ENCODE data around the gene RHOBTB3. TPM values are rescaled to one million over a fixed set of nuclear protein-coding genes. Genes with fewer than 3 reads are reported as not detected.
"Not testable (repeated sequence)": the region's sequence is repeated elsewhere in the genome, so short reads cannot be mapped to it uniquely, and the experiment has no call there.

Gene RHOBTB3
- 38.6 TPM for total RNA-seq

- peak; percentile 84 for DNase-seq (ENCODE audit: low spot score)
Observed at GRCh38 chr5:95730730-95731570, at the start of gene RHOBTB3. Gene RHOBTB3 (plus strand): TSS chr5:95731336. CDS start chr5:95731683, 347 bp downstream.

DNA sequence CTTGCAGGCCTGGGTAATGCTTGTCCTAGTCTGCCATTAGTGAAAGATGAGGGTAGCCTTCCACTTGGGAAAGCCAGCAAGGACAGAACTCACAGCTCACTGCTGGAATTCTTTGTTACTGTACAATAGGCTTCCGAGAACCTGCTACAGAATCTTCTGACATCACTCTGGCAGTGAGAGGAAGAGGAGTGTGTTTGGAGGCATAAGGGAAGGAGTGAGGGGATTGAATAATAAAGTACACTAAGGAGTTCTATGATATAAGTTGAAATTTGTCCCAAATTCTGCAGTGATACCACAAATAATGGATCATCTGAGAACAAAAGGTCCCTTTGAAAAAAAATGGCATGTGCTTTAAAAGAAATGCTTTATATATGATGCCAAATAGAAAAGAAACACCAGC, 48.2 kb upstream of the RHOBTB3 start, which contains the start of gene SPATA9:
TSS of gene SPATA9 (minus strand) at position 101 of the 400 bp plus-strand sequence. CDS start 137 bp downstream, outside the sequence.
- no peak for DNase-seq (ENCODE audit: low spot score)

DNA sequence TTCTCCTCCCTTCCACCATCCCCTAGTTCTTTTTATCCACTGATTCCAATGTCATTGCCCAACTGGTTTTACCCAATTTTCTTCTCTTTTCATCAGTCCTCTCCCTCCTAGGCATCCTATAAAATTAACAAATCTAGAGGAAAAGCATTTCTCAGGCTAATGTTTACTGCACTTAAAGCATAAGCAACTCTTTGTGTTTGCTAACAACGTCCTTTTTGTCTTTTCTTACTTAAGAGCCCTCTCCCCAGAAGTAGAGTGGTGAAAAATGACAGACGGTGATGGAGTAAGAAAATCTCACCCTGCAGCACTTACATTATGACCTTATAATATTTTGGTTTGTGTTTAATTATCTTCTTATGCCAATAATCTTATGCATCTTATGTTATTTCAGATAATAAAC, 46.8 kb upstream of the RHOBTB3 start:
- no peak for DNase-seq (ENCODE audit: low spot score)

DNA sequence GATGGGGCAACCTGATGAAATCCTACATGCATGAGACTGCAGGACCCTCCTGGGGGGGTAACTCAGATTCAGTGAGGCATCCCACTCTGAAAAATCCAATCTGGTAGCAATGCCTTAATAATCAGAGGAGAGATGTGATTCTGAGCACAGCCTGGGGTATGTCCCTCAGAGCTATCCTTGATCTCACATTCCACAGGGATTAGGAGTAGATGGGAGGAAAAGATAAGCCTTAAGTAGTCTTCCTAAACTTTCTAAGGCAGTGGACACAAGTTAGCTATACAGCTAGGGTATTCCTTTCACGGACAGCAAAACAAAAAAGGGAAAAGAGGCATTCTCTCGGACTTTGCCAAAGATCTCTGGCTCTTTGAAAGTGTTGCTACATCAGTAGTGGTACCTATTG, 44.5 kb upstream of the RHOBTB3 start:
- DNase-seq (ENCODE audit: low spot score), result no peak

DNA sequence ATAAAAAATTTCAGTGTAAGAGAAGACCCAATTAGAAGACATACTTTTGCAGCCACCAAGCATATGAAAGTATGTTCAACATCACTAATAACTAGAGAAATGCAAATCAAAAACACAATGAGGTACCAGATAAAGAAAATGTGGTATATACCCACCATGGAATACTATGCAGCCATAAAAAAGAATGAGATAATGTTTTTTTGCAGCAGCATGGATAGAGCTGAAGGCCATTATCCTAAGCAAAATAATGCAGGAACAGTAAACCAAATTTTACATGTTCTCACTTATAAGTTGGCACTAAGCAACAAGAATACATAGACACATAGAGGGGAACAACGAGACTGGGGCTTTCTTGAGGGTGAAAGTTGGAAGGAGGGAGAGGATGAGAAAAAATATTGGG, 41.5 kb upstream of the RHOBTB3 start:
- DNase-seq (ENCODE audit: low spot score), result no peak

- no peak for DNase-seq (ENCODE audit: low spot score)
Observed at GRCh38 chr5:95690333-95690732, 40.8 kb upstream of the RHOBTB3 start.

GRCh38 chr5:95697781-95698681, 33.1 kb upstream of the RHOBTB3 start:
- DNase-seq (ENCODE audit: low spot score), result no peak

GRCh38 chr5:95699337-95699736, 31.8 kb upstream of the RHOBTB3 start:
- no peak for DNase-seq (ENCODE audit: low spot score)

DNA sequence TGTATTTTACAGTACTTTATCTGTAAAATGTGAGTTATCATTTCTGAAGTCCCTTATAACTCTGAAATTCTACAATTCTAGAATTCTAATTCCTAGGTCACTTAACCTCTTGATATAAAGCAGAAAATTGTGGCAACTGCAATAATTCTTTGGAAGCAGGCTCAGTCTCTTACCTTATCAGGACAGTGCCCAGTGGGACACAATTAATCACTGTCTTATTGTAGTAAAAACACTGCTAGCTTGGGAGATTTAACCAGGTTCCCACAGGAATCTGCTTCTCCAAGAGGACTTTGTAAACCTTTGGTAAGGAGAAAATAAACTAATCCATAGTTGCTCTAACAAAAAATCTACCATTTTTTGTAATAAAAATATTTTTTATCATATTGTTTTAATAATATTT, 30.1 kb upstream of the RHOBTB3 start:
- no peak for DNase-seq (ENCODE audit: low spot score)

GRCh38 chr5:95704150-95704549, 27.0 kb upstream of the RHOBTB3 start:
- DNase-seq (ENCODE audit: low spot score), result no peak

- DNase-seq (ENCODE audit: low spot score), result not testable (repeated sequence)
Observed at GRCh38 chr5:95706196-95706595, 24.9 kb upstream of the RHOBTB3 start.

DNA sequence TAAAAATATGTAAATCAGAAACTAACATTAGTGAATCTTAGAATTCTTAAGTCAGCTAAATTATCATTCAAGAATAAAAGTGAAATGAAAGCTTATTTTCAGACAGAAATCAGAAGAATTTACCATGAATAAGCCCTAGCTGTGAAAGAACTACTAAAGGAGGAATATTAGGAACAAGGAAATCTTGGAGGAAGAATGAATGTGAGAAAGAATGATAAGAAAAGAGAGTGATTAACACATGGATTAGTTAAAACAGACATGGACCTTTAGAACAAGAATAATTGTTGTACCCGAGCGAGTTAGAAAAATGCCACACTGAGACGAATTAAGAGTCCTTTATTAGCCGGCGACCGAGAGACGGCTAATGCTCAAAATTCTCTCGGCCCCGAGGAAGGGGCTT, 24.1 kb upstream of the RHOBTB3 start:
- DNase-seq (ENCODE audit: low spot score), result no peak

DNA sequence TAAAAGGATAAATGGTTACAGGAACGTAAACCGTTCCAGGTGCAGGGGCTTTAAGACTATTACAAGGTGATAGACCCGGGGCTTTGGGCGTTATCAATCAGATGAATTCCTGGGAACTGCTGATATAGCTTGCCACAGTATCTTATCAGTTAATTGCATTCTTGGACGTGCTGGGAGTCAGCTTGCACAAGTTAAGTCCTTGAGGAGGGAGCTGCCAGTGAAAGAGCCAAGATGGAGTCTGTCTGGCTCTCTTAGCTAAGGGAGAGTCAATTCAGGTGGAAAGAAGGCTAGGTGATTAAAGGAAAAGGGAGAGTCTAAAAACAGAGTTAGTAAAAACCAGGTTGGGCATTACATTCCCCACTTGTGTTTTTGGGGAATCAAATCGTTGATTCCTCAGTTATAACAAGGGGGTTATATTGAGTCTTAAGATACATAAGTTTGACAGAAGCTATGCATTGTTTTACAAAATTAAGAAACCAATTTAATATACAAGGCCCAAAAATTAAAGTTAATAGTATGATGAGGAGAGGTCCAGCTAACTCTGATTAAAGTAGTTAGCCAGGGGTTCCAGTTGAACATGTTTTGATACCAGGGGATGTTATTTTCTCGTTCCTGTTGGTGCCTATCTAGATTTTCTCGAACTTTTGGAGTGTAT, 23.5 kb upstream of the RHOBTB3 start:
- not testable (repeated sequence) for DNase-seq (ENCODE audit: low spot score)

DNA sequence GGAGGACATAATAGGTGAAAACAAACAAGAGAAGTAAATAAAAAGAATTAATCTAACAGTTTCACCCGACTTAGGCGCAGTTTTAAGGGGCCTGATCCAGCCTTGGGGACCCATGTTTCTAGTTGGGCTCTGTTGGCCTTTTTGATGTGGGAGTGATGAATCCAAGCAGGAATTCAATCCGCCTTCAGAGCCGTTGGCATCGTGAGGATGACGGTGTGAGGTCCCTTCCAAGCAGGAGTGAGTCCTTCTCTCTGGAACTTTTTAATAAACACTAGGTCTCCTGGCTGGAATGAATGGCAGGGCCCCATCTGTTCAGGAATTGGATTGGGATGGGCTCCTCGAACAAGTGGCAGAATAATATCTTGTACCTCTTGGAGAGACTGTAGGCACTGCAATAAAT, 22.3 kb upstream of the RHOBTB3 start:
- DNase-seq (ENCODE audit: low spot score), result no peak

DNA sequence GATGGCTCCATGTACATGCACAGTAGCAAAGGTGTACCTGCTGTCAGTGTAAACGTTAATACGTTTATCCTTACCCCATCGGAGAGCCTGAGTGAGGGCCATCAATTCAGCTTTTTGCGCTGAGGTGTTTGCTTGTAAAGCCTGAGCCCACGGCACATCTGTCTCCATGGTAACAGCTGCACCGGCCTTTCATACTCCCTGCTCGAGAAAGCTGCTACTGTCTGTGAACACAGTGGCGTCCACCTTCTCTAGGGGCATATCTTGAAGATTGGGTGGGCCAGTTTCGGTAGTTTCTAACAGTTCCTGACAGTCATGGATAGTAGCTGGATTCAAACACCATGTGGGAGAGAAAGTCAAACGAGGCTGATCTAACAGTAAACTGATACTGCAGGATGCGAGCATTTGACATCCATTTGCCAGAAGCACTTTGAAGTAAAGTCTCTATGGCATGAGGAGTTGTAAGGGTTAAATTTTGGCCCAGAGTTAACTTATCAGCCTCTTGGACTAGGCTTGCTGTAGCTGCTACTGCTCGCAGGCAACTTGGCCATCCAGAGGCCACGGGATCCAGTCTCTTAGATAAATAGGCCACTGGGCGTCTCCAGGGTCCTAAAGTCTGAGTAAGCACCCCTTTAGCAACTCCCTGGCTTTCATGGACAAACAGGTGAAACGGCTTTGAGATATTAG, 21.0 kb upstream of the RHOBTB3 start:
- DNase-seq (ENCODE audit: low spot score), result no peak

DNA sequence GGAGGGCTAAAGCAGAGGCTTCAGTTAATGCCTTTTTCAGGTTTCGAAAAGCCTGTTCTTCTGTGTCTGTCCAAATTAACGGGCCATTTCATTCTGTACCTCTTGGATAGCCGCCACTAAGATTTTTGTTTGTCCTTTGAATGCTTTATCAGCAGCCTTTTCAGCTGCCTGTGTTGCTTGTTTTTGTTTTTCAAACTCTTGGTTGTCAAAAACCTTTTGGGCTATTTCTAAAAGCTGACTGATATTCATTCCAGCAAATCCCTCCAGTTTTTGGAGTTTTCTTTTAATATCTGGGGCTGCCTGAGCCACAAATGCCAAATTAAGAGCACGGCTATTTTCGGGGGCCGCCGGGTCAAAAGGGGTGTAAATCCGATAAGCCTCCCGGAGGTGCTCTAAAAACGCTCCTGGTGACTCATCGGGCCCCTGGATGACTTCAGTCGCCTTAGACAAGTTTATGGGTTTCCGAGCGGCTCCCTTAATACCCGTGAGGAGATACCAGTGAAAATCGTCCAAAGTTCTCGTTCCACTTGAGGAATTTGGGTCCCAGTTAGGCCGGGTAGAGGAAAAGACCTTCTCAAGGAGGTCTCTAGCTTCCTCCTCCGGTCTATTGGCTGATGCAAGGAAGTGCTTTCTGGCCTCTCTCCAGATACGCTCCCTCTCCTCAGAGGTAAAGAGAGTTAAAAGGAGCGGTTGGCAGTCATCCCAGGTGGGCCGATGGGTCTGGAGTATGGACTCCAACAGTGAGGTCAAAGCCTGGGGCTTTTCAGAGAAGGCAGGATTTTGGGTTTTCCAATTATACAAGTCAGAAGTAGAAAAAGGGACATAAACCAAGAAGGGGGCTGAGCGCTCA, 20.3 kb upstream of the RHOBTB3 start:
- DNase-seq (ENCODE audit: low spot score), result not testable (repeated sequence)

DNA sequence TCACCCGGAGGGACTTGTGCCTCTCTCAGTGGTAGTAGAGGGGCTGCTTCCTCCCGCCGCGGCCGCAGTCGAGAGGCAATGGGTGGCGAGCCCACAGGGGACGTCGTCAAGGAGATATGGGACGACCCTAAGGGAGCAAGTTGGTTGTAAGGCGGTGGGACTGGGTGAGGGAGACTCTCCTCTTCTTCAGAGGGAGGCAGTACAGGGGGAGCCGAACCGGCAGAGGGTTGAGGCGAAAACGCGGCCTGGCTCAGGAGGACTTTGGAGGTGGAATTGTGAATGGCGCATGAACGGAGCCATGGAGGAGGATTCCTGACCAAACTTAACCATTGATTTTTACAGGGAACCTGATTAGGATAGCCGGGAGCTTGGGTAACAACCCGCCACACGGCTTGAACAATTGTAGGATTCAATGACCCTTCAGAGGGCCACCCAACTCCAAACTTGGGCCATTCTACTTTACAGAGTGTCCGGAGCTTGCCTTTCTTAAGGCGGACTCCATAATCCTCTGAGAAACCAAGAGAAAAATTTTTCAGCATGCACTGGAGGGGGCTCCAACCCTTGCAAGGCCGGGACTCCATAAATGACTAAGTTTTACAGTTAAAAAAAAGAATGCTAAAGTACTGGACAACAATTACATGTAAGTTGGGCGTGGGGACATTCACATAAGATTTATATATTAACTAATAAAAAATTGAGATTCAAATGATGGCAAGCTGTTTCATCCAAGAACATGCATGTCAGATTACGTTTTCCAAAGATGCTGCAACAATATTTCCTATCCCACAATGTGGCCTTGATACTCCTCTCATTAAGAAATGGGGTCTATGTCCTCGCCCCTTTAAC, 19.4 kb upstream of the RHOBTB3 start:
- DNase-seq (ENCODE audit: low spot score), result no peak

- no peak for DNase-seq (ENCODE audit: low spot score)
Observed at GRCh38 chr5:95712347-95712958, 18.7 kb upstream of the RHOBTB3 start.

DNA sequence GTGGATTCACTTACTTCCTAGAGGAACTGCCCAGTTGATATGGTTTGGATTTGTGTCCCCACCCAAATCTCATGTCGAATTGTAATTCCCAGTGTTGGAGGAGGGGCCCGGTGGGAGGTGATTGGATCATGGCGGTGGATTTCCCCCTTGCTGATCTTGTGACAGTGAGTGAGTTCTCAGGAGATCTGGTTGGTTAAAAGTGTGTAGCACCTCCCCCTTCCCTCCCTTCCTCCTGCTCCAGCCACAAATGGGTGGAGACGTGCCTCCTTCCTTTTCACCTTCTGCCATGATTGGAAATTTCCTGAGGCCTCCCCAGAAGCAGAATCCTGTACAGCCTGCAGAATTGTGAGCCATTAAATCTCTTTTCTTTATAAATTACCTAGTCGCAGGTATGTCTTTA, 17.9 kb upstream of the RHOBTB3 start:
- DNase-seq (ENCODE audit: low spot score), result not testable (repeated sequence)
